ENCODE measurements around the gene TMEM108. TPM values are rescaled to one million over a fixed set of nuclear protein-coding genes. Genes with fewer than 3 reads are reported as not detected.

TMEM108 gene
- not detected in 2 replicates for total RNA-seq (2013; cell fraction: nucleolus; rRNA removed)
- total RNA-seq (2014; rRNA removed) (0.06 TPM in 1 of 2 replicates, not detected in the other), total RNA-seq (2014; rRNA removed; fragmentation: Illumina TruSeq; extraction: Trizol) (0.09 TPM in 1 of 2 replicates, not detected in the other), total RNA-seq (2021) (not detected in 2 replicates), polyA plus RNA-seq (2011; rRNA removed) (not detected in 2 replicates), polyA plus RNA-seq (2014; fragmentation: Illumina TruSeq; extraction: Trizol) (0.12 TPM in 1 of 2 replicates, not detected in the other), polyA plus RNA-seq (2014; fragmentation: Nextera tagmentation; extraction: Ambion mirVana) (under 1 TPM in 1 of 2 experiments, not detected in 1; 0.02 TPM), polyA plus RNA-seq (2014; rRNA removed) (not detected in 2 replicates), polyA plus RNA-seq (2016; fragmentation: Nextera tagmentation; extraction: Ambion mirVana) (under 1 TPM; 0.16 to 0.58 TPM), polyA minus RNA-seq (2011; rRNA and poly(A)+ RNA removed) (not detected in 2 replicates), Bru-seq, nascent RNA (percentile 4 among the genes with signal in this experiment), BruChase-seq, experiment 1, labeled RNA remaining after a 6-hour chase (percentile 0 among the genes with signal in this experiment), BruChase-seq, experiment 2, labeled RNA remaining after a 2-hour chase (percentile 2 among the genes with signal in this experiment)
- 0.42 TPM for polyA plus RNA-seq (2011; ENCODE audit: low read depth)
- polyA plus RNA-seq (2011; cell fraction: cytosol; rRNA removed), result not detected in 2 replicates
- polyA plus RNA-seq (2011; cell fraction: nucleus; rRNA removed), result not detected in 2 replicates
- 0.97 and 1.2 TPM in 2 replicates for polyA plus RNA-seq (2012)
- polyA minus RNA-seq (2011; cell fraction: cytosol; rRNA and poly(A)+ RNA removed), result not detected in 2 replicates
- polyA minus RNA-seq (2011; cell fraction: nucleus; rRNA and poly(A)+ RNA removed), result not detected in 2 replicates
- long read RNA-seq, experiment 1, result 0 reads
- long read RNA-seq, experiment 2, partial matches to known transcripts, result 0 of 3 reads
- long read RNA-seq, experiment 2, other reads (novel, unspliced or antisense), result 3 of 3 reads

- no peaks in the 10 kb centered on the region for H3K9me3 ChIP-seq (replicated peaks; ENCODE audit: control insufficient read depth, insufficient read depth, low read length)
- ChIA-PET CTCF (no interaction called here), RAD21 (ENCODE audit: unreplicated experiment) (no interaction called here), SMC1A (ENCODE audit: uncharacterized antibody, unreplicated experiment) (interaction anchor here (1.1 kb wide), 1 partner anchor 334 kb away, joined by 3 read pairs; no protein-coding TSS in a partner anchor), POLR2A (no interaction called here)
- H2AFZ ChIP-seq (ENCODE audit: control insufficient read depth, low read depth, low read length), result no peak within 1 kb of the TSS
- no peaks in the 10 kb centered on the region for H3K79me2 ChIP-seq (ENCODE audit: control insufficient read depth, insufficient read depth, low read length)
- intact Hi-C loops (cut with micrococcal nuclease; ENCODE audit: unreplicated experiment) (no loop called here), in situ Hi-C loops (cut with MboI) (no loop called here)
- peaks cover 7 to 13% of the 10 kb centered on the region in 2 experiments for H3K27me3 ChIP-seq (replicated peaks in 1 of 2; ENCODE audit: control insufficient read depth in 2 of 2, insufficient read depth in 2 of 2, low read length in 1 of 2)
- H3K4me1 ChIP-seq (ENCODE audit: control insufficient read depth, insufficient read depth, low read length), result no peaks in the 10 kb centered on the region
- FAIRE-seq (no peak), DNase-seq (ENCODE audit: low read depth, low spot score) (no peak), ATAC-seq (no peak)
- no peaks in the 10 kb centered on the region for H3K36me3 ChIP-seq (ENCODE audit: control insufficient read depth in 2 of 2, insufficient read depth in 2 of 2, low read length in 1 of 2)
- WGBS (ENCODE audit: insufficient coverage, insufficient replicate concordance, low lambda C conversion rate, missing lambda C conversion rate), result 59% methylated on average over 26 of the region's 57 CpGs
- no peaks in the 10 kb centered on the region for H4K20me1 ChIP-seq (ENCODE audit: control insufficient read depth, insufficient read depth)
- BruUV-seq (replicated peaks), result no TSS peak
- H3K4me3 ChIP-seq, result no peak within 1 kb of the TSS
- H3K9ac ChIP-seq (ENCODE audit: control insufficient read depth, insufficient read depth, low read length), result no peak within 1 kb of the TSS
- TF ChIP-seq CREM (IDR thresholded peaks at IDR 0.05; ENCODE audit: low read depth), result no peak
- no peak for TF ChIP-seq FOXM1 (IDR thresholded peaks at IDR 0.05; ENCODE audit: low read depth, low read length)
- no peak for TF ChIP-seq NKRF (conservative IDR thresholded peaks at IDR 0.05)
- no peak for TF ChIP-seq KAT2A (conservative IDR thresholded peaks at IDR 0.05; ENCODE audit: control insufficient read depth, low read depth, low read length)
- TF ChIP-seq LARP7 (IDR thresholded peaks at IDR 0.05), result no peak
- TF ChIP-seq RELB (IDR thresholded peaks at IDR 0.05; ENCODE audit: low read depth), result no peak
- TF ChIP-seq SP1 (IDR thresholded peaks at IDR 0.05; ENCODE audit: low read depth, low read length), result no peak
- peak; percentile 80 for TF ChIP-seq USF1 (IDR thresholded peaks at IDR 0.05; ENCODE audit: borderline replicate concordance, extremely low read length, insufficient read depth, low read depth, low read length)
- TF ChIP-seq NFYB (IDR thresholded peaks at IDR 0.05; ENCODE audit: insufficient read depth, low read depth, low read length), result peak; percentile 21; the same call in 1 of the 2 replicates
- no peak for TF ChIP-seq WRNIP1 (IDR thresholded peaks at IDR 0.05; ENCODE audit: borderline replicate concordance, low read depth, low read length)
- TF ChIP-seq SMARCA5 (IDR thresholded peaks at IDR 0.05), result no peak
- TF ChIP-seq RAD21 (IDR thresholded peaks at IDR 0.05; ENCODE audit: insufficient read depth, low read depth, low read length), result no peak
- TF ChIP-seq JUND (IDR thresholded peaks at IDR 0.05; ENCODE audit: low read depth, low read length), result no peak
- no peak within 1 kb of the TSS for H3K27ac ChIP-seq (ENCODE audit: control insufficient read depth, insufficient read depth)
- no peak within 1 kb of the TSS; the same call in 1 of the 2 replicates for H3K4me2 ChIP-seq (ENCODE audit: control insufficient read depth, insufficient read depth)
Measured at GRCh38 chr3:133038089-133038730, at the start of gene TMEM108. Gene TMEM108, plus strand, starts transcription at chr3:133038391.

Measured in GM12878 (cell line).